ENCODE results near the gene ARHGEF28. TPM values are rescaled to one million over a fixed set of nuclear protein-coding genes. Genes with fewer than 3 reads are reported as not detected.

The ARHGEF28 gene
- total RNA-seq, 1 experiment from 2014 or later = 0.57 TPM

DNA sequence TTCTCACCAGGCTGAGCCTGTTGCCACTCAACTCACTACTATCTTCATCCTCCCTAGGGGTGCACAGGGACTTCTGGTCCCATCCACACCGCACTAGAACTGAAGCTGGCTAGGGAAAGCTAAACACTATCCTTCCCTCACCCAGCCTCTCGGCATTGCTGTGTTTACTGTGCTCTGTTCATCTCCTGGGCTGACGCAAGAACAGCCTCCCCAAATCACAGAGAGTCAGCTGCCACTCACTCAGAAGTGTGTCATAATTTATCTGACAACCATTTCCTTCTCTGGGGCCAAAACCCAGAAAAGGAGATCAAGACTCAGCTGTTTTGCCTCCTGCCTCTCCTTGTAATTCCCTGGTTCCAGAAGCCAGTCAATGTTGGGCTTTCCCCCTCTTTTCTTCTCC is 92.8 kb downstream of the ARHGEF28 start:
- H3K9me3 Mint-ChIP-seq = no peaks in the 10 kb centered on the region
- H3K27ac Mint-ChIP-seq = no peak overlapping the region
- H2BK120ac ChIP-seq (ENCODE audit: low read depth, low read length, poor library complexity, severe bottlenecking) = no peak overlapping the region

More for the DNA sequence above, 92.8 kb downstream of the ARHGEF28 start:
- Histone ChIP-seq H3K79me1 (ENCODE audit: insufficient read depth, low read depth, low read length, poor library complexity, severe bottlenecking) (no peaks in the 10 kb centered on the region), H2AFZ (ENCODE audit: low read length) (no peak overlapping the region), H3K14ac (ENCODE audit: insufficient read depth, low read length) (no peak overlapping the region), H2BK20ac (ENCODE audit: low read depth, low read length, poor library complexity, severe bottlenecking) (no peak overlapping the region), H4K5ac (ENCODE audit: insufficient read length, low read depth, low read length) (no peak overlapping the region), H4K20me1 (ENCODE audit: control insufficient read depth, insufficient read depth, insufficient read length) (no peaks in the 10 kb centered on the region), H2BK12ac (ENCODE audit: insufficient read length, low read depth, low read length) (no peak overlapping the region), H4K91ac (ENCODE audit: insufficient read length, low read depth, low read length) (no peak overlapping the region), H3K79me2 (ENCODE audit: insufficient read depth, low read length) (no peaks in the 10 kb centered on the region), H4K8ac (replicated peaks; ENCODE audit: insufficient read length, low read depth, low read length) (no peak overlapping the region), H3K4me1 (ENCODE audit: insufficient read depth, low read length) (no peaks in the 10 kb centered on the region; the same call in 1 of the 2 replicates), H3K18ac (ENCODE audit: insufficient read length, low read depth, low read length) (no peak overlapping the region), H3K23me2 (ENCODE audit: insufficient read length, low read depth, low read length, poor library complexity, severe bottlenecking) (no peaks in the 10 kb centered on the region), H2BK15ac (ENCODE audit: low read depth, low read length) (no peak overlapping the region), H3K27me3 (ENCODE audit: insufficient read depth, low read length) (no peaks in the 10 kb centered on the region), H3K9me3 (ENCODE audit: control insufficient read depth, low read depth, low read length) (no peaks in the 10 kb centered on the region), H3T11ph (ENCODE audit: low read length) (no peak overlapping the region), H3K4ac (ENCODE audit: low read depth, low read length) (no peak overlapping the region), H3K4me2 (ENCODE audit: insufficient read depth, insufficient read length, low read length) (no peak overlapping the region), H3K27ac (ENCODE audit: insufficient read length, low read depth, low read length) (no peak overlapping the region), H3K56ac (ENCODE audit: insufficient read length, low read depth, low read length) (no peak overlapping the region), H3K23ac (ENCODE audit: insufficient read length, low read depth, low read length) (no peak overlapping the region), H3K9ac (ENCODE audit: extremely low read depth, insufficient read length, low read length) (no peak overlapping the region), H2BK5ac (ENCODE audit: insufficient read length, low read length) (no peak overlapping the region), H2AK5ac (ENCODE audit: insufficient read length, low read length) (no peak overlapping the region)
- Mint-ChIP-seq H3K4me3 (no peak overlapping the region; a peak in 1 of 5 replicates), H3K4me1 (peaks cover 10 to 11% of the 10 kb centered on the region in 2 experiments; a peak in 3 of 4 replicates), H3K27me3 (ENCODE audit: low read depth) (no peaks in the 10 kb centered on the region), H3K36me3 (ENCODE audit: insufficient read depth in 1 of 3, low read depth in 3 of 3) (no peaks in the 10 kb centered on the region)
- no peak for DNase-seq
- WGBS (ENCODE audit: extremely low coverage, insufficient read length, low lambda C conversion rate) = no CpG with 5 or more reads among the region's 3 CpGs
- TF ChIP-seq, protein P1, sequence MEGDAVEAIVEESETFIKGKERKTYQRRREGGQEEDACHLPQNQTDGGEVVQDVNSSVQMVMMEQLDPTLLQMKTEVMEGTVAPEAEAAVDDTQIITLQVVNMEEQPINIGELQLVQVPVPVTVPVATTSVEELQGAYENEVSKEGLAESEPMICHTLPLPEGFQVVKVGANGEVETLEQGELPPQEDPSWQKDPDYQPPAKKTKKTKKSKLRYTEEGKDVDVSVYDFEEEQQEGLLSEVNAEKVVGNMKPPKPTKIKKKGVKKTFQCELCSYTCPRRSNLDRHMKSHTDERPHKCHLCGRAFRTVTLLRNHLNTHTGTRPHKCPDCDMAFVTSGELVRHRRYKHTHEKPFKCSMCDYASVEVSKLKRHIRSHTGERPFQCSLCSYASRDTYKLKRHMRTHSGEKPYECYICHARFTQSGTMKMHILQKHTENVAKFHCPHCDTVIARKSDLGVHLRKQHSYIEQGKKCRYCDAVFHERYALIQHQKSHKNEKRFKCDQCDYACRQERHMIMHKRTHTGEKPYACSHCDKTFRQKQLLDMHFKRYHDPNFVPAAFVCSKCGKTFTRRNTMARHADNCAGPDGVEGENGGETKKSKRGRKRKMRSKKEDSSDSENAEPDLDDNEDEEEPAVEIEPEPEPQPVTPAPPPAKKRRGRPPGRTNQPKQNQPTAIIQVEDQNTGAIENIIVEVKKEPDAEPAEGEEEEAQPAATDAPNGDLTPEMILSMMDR (conservative IDR thresholded peaks at IDR 0.05) = no peak
